ENCODE results near the gene ELP5.
A peak's percentile ranks its signal among the peaks of the same experiment; 100 is the strongest.

Gene ELP5

DNA sequence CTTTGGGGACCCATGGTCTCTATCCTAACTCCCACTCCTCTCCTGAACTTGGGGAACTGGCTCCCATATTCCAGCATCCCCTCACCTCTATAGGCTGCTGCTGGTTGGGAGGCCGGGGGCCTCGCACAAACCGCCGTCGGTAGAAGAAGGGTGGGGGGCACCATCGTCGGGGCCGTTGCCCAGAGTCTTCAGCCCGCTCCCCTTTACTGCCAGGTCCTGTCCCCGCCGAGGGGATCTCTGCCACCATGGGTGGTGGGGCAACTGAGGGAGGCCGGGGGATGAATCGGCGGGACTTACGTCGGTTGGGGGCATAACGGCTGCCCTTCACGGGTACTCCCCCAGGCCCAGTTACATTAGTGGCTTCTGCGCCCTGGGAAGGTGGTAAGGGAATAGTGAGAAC lies 38.2 kb downstream of the ELP5 start:
- DNase-seq = no peak

DNA sequence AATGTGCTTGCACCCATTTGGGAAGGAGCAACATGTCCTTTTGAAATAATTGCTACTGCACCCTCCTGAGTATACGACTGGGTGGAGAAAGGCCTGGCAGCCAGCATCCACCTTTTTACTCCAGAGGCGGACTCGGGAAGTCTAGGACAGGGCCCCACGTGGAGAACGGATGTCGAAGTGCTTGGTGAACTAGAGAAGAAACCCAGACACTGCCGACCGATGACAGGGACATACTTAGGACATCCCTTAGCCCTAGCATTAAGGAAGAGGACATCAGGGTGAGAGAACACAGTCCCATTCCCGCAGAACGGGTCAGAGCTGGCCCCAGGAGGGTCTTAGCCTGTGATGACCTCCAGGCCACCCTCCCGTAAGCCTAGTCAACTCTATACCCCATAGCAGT lies 38.7 kb downstream of the ELP5 start:
- DNase-seq = no peak

DNA sequence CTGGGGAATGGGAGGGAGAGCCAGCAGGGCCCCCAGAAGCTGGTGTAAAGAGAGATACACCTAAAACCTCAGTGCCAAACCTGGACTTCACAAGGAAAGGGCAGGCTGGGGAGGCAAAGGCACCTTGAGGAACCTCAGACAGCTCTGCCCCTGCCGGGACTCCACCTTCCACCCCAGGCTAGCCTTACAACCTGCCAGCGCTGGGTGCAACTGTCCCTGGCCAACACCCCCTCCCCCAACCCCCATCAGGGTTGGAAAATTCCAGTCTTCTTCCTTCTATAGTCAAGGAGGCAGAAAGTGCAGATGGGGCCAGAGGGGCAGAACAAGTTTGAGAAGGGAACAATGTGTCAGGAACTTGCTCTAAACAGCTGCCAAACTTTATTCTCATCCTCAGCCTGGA lies 40.2 kb downstream of the ELP5 start:
- DNase-seq = no peak

DNA sequence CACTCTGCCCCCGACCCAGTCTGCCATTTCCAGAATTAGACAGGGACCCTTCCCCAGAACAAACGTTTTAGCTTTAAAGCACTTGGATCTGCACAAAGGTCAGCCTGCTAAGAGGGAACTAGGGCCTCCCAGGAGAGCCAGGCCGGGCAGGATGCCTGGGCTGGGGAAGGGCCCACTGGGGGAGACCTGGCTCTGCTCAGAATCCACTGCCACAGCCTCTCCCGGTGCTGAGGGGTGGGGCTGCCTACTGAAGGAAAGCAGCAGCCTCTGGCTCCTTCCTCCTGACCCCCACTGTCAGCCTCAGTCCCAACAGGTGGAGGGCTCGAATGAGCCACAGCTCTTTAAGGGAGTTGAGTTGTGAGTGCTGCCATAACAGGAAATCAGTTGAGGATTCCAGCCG lies 40.7 kb downstream of the ELP5 start:
- no peak for DNase-seq

DNA sequence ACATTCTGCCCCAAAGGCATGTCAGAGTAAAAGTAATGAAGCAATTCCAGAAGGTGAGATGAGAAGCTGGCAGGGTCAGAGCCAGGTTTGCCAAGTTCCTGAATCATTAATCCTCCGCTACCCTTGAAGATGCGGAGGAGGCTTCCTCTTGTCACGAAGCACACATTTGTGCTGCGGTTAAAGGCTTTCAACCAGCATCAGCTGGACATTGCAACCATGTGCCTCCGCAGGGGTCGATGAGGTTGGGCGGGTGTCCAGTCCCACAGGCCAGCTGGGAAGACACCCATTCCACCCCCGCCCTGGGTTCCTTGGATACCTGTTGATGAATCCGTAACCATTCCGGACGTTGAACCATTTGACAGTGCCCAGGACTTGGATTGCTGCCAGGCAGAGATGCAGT lies 41.1 kb downstream of the ELP5 start:
- DNase-seq = no peak

DNA sequence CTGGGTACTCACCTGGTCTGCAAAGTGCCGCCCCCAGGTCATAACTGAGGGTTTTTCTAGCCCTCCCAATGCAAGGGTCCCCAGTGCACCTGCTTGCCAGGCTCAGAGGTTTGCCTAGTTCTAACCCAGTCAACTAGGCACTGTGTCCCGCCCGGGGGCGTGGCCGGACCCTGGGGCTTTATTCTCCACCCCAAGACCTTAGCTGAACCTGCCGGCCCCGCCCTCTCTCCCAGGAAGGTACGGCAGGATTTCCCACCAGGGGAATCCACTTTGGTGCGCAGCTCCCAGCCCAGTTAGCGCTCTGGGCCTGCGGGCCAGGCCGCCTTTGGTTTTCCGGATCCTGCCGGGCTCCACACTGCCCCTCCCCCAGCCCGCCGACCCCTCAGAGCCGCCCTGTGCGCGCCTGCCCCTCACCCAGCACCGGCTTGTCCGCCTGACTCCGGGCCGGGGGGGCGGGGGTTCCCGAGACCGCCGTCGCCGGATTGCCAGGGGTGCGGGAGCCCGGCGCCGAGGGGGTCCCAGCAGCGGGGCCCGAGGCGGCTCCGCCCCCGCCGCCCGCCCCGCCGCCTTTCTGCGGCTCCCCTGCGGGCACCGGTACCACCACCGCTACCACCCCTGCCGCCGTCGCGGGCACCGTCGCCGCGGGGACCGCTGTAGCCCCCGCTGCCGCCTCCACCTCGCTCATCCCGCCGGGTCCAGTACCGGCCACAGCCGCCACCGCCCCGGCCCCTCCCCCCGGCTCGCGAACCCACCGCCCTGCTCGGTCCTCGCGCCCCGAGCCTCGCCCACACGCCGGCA lies 42.0 kb downstream of the ELP5 start:
- no peak for DNase-seq

DNA sequence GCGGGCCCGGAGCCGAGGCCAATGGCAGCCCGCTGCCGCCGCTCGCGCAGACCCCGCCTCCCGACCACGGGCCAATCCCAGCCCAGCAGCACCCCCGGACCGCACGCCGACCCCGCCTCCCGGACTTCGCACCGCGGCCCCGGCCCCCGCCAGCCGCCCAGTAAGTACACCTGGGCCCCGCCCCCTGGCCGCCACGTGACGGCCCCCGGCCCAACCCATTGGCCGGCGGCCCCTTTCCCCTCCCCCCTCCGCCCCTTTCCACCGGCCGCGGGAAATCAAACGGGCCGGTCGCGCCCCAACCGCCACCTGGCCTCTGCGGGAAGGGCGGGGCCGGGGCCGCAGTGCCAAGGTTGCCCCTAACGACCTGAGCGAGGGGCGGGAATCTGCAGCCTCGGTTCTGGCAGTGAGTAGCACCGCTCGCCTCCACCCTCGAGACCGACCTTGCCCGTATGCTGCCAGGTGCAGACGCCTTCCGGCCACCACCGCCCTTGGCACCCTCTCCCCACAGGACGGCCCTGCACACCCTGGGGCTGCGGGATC lies 42.7 kb downstream of the ELP5 start, which contains the start of gene YBX2:
TSS of gene YBX2 (minus strand) at position 26 of the 540 bp plus-strand sequence. CDS start 139 bp downstream, outside the sequence.
- peak; percentile 94 for DNase-seq

DNA sequence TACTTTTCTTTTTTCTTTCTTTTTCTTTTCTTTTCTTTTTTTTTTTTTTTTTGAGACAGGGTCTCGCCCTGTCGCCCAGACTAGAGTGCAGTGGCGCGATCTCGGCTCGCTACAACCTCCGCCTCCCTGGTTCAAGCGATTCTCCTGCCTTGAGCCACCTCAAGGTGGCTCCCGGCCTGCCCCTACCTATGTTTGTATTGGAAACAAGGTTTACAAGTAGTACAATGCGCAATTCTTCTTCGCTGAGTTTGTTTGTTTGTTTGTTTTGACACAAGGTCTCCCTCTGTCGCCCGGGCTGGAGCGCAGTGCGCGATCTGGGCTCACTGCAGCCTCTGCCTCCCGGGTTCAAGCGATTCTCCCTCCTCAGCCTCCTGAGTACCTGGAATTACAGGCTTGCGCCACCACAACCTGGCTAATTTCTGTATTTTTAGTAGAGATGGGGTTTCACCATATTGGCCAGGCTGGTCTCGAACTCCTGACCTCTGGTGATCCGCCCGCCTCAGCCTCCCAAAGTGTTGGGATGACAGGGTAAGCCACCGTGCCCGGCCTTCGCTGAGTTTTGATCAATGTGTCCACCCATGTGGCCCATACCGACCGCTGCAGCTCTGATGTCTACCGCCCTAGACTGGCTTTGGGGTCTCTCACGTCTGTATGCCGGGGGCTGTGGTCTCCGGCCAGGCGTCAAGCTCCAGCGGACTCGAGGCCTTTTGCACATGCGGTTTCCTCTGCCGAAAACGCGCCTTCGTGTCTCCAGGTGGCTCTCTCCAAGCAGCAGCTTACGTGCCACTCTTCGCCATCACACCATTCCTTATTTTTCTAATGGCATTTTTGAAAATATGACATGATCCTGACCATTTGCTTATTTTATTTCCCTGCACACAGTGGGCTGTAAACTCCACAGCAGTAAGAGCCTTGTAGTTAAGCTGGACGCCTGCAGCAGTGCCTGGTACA lies 43.5 kb downstream of the ELP5 start:
- DNase-seq = no peak

DNA sequence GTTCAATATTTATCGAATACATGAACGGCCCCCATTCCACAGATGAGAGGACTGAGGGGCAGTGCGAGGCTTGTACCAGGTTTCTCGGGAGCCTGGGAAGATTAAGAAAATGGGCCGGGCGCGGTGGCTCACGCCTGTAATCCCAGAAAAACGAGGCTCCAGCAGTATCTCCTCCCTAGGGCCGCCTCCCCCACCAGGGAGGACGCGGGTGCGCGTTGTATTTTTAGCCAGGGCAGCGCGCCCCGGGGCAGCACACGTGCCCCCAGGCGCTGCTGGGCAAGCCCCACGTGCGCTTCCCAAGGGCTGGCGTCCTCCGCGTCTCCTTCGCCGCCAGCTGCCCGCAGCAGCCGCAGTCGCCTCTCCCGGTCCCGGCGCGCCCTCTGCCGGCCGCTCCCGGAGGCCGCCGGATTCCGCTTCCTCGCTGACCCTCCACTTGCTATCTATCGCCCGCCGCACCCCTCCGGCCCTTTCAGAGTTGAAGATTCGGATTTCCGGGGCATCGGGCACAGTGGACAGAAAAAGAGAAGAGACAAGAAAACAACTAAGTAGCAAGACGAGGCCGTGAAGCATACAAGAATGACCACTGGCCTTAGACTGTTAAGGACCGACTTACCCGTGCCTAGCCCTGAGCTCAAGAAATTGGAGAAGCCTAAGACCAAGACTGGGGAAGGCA lies 44.3 kb downstream of the ELP5 start:
- peak; percentile 21 for DNase-seq

DNA sequence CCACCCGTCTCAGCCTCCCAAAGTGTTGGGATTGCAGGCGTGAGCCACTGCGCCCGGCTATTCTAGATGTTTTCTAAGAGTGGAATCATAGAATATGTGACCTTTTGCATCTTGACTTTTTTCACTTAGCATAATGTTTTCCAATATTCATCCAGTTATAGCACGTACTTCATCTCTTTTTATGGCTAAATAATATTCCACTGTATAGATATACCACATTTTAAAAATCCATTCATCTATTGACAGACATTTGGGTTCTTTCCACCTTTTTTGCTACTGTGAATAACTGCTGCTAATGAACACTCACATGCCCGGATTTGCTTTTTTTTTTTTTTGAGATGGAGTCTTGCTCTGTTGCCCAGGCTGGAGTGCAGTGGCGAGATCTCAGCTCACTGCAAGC lies 52.2 kb downstream of the ELP5 start:
- no peak for DNase-seq

DNA sequence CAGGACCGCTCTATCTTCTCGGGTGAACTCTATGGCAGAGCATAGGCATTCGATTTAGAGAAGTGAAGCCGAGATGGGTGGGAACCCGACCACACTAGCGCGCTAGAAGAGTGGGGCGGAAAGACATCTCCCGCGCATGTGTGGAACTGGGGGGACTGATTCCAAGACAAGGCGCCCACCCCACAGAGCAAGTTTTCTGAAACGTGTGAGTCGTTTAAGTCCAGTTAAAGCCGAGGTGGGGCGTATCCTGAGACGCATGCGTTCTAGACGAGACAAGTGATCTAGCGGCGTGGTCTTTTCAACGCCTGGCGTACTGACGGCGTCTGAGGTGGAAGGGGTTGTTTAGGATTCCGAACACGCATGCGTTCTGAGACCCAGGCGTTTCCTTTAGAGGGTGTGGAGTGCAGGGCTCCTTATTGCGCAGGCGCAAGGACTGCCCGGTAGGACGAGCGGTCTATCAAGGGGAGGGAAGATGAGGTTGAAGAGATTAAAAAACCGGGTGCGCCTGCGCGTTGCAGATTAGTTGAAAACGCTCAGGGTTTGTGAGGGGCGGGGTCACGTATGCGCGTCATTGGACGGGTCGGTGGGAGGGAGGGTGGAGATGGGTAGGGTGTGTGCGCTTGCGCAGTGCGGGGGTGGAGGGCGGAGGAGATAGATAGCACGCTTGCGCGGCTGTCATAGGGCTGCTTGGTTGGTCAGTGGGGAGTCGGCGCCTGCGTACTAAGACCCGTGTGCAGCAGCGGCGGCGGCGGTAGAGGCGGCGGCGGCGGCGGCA lies 55.1 kb downstream of the ELP5 start, which contains the start of gene EIF5A:
TSS of gene EIF5A (plus strand) at position 718 of the 775 bp plus-strand sequence. CDS start 2,008 bp downstream, outside the sequence.
- peak; percentile 99 for DNase-seq

DNA sequence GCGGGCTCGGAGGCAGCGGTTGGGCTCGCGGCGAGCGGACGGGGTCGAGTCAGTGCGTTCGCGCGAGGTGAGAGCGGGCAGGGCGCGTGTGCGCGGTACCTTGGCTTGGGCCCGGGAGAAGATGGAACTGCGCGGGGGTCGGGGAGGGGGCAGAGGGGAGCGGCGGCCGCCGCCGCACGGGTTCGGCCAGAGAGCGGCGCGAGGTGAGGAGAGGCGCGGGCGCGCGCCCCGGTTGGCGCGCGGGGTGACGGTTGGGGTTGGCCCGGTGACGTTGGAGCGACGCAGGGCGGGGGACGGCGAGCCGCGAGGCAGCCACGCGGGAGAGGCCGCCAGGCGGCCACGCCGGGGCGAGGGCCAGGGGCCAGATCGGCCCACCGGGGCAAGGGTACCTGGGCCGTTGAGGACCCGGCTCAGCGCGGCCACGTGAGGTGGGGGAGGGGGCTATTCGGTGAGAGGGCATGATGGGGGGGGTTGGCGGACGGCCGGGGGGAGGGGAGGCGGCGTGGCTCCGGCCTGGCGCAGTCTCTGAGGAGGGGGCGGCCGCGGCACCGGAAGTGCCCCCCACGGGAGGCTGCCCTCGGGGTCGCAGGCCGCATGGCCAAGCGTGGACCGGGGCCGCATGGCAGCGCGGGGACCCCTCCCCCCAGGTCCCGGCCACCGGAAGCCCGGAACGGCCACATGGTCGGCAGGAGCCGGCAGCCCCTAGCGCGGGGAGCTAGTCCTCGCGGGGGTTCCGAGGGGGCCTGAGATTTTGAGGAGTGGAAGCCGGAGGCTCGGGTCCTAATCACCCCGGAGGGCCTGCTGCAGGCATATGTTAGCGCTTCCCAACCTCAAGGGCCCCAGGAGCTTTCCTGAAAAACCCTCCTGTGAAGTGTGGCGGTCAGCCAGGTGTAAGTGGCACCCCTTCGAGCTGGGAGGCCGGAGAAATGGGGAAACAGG lies 55.9 kb downstream of the ELP5 start:
- no peak for DNase-seq

DNA sequence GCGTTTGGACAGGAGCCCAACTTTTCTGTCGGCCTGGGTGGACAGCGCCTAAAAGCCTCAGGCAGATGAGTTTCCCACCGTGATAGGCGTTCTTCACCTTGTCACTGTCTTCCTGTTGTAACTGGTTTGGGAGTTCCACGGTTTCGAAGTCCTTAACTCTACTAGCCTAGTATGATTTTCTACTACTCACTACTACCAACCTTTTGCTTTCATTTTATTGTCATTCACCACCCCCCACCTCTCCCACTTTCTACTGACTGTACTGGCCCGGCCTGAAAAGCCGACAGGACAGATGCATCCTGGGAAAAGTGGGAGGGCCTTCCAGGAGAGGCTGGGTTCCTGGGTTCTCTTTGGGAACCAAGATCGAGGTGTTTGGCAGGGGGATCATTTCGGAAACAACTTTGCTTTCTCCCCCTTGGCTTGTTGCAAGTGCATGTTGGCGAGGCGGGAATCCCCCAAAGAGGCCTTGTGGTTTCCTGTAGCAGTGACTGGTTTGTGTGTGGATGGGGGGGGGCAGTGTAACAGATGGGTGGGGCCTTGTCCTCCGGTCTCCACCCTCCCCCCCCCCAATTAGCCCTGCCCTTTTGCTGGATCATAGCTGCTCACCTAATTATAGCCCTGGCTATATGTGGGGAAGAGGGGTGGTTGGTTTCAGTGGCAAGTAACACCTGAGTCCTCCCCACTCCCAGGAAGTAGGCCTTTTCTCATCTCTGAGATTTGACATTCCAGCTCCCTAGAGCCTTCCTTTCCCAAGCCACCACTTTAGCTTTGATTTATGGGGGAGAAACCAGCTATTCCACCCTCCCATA lies 56.8 kb downstream of the ELP5 start:
- peak; percentile 70 for DNase-seq
